Type B pancreatic cell (in vitro differentiated cells): ENCODE results near the gene TMEM132D. TPM values are rescaled to one million over a fixed set of nuclear protein-coding genes. Genes with fewer than 3 reads are reported as not detected.

ENCODE experiments used
- DNase-seq: peaks from one replicate; pipeline ENCODE4 v3.0.0; 2021; ENCODE audit warnings: mixed read lengths; ENCODE audit not compliant: unreplicated experiment; ENCODE audit errors: extremely low spot score
- H3K27ac Mint-ChIP-seq: 2 replicates; pipeline ENCODE4 v1.8.0; 2021; ENCODE audit warnings: mild to moderate bottlenecking, mixed read lengths
- H3K27me3 Mint-ChIP-seq: 2 replicates; pipeline ENCODE4 v1.8.0; 2021; ENCODE audit warnings: mixed read lengths
- H3K36me3 Mint-ChIP-seq: 2 replicates; pipeline ENCODE4 v1.8.0; 2021; ENCODE audit warnings: mixed read lengths
- H3K4me1 Mint-ChIP-seq: one replicate; pipeline ENCODE4 v1.8.0; 2021; ENCODE audit warnings: mixed read lengths; ENCODE audit not compliant: unreplicated experiment
- H3K4me3 Mint-ChIP-seq: 2 replicates; pipeline ENCODE4 v1.8.0; 2021; ENCODE audit warnings: mild to moderate bottlenecking, mixed read lengths
- H3K9me3 Mint-ChIP-seq: 2 replicates; pipeline ENCODE4 v1.8.0; 2021; ENCODE audit warnings: mixed read lengths
- total RNA-seq: library from RNA; stranded (reverse); gene quantifications from 2 replicates; pipeline ENCODE4 v1.2.1, GENCODE V29; 2021; ENCODE audit warnings: low replicate concordance
- TF ChIP-seq, protein P1 (sequence below): fragments of 200-600 bp; sonication (generic); conservative IDR thresholded peaks from 2 replicates; pipeline ENCODE4 v1.5.0; 2021; ENCODE audit warnings: antibody characterized with exemption, mild to moderate bottlenecking

The TMEM132D gene
- total RNA-seq, 1 donor from 2014 or later, result 1.8 TPM

DNA sequence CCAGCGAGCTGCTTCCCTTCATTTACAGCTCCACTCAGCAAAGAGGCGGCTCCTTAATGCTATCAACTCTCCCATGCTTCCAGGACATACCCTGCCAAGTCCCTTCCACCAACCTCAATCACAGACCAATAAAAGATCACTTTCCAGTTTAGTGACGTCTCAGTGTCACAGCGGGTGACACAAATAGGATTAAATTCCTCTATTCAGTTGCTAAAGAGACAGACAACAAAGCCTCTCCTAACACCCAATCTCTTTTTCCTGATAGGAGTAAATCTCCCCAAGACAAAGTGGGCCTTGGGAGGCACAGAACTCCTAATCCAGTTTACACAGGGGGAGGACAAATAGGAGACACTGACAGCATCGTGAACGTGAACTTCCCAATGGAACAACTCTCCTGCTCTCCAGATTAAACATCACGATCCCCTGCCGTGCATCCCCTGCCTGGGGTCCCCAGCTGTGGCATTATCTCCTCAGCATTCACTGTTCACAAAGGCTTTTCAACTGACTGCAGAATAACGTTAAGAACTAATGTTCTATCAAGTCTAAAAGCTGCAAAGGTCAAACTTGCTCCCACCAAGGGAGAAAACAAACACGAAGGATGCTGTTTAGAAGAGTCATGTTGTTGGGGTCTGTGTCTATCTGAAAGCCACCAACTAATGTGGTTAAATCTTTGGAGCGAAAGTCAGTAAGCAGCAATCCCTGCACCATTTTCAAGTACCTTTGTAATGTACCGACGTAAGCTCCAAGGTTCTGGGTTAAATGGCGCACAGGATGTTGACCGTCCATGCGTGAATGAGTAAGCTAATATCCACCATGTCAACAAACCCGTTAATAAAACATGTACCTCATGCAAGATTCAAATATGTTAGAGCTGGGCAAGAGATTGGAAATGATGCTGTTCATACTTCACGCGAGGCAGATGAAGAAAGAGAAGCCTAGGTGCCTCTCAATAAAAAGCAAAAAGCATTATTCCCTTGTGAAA, 31.5 kb downstream of the TMEM132D start:
- TF ChIP-seq, protein P1, sequence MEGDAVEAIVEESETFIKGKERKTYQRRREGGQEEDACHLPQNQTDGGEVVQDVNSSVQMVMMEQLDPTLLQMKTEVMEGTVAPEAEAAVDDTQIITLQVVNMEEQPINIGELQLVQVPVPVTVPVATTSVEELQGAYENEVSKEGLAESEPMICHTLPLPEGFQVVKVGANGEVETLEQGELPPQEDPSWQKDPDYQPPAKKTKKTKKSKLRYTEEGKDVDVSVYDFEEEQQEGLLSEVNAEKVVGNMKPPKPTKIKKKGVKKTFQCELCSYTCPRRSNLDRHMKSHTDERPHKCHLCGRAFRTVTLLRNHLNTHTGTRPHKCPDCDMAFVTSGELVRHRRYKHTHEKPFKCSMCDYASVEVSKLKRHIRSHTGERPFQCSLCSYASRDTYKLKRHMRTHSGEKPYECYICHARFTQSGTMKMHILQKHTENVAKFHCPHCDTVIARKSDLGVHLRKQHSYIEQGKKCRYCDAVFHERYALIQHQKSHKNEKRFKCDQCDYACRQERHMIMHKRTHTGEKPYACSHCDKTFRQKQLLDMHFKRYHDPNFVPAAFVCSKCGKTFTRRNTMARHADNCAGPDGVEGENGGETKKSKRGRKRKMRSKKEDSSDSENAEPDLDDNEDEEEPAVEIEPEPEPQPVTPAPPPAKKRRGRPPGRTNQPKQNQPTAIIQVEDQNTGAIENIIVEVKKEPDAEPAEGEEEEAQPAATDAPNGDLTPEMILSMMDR, result no peak
- DNase-seq, result no peak
- no peaks in the 10 kb centered on the region for H3K36me3 Mint-ChIP-seq
- no peak overlapping the region for H3K4me3 Mint-ChIP-seq
- H3K27ac Mint-ChIP-seq, result no peak overlapping the region
- peaks cover 3% of the 10 kb centered on the region for H3K9me3 Mint-ChIP-seq
- peaks cover 1% of the 10 kb centered on the region for H3K4me1 Mint-ChIP-seq
- peaks cover 60% of the 10 kb centered on the region for H3K27me3 Mint-ChIP-seq

DNA sequence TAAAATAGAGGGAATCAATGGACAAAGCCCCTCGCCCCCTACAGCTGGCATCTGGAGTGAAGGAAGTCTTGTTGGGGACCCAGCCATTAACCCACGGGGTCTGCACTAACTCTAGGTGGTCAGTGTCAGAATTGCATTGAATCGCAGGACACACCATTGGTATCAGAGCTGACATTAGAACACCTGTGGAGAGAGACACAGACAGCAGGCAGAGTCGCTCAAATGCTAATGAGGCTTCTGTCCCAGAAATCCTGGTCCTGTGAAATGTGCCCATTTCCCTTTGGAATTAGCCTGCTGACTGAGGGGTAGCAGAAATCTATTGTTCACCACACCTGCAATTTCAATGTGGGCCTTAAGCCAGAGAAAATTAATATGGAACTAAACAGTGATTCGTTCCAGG, 33.0 kb downstream of the TMEM132D start:
- no peak for DNase-seq
- peaks cover 3% of the 10 kb centered on the region for H3K9me3 Mint-ChIP-seq
- peaks cover 55% of the 10 kb centered on the region for H3K27me3 Mint-ChIP-seq
- H3K27ac Mint-ChIP-seq, result no peak overlapping the region
- H3K36me3 Mint-ChIP-seq, result no peaks in the 10 kb centered on the region
- H3K4me1 Mint-ChIP-seq, result no peaks in the 10 kb centered on the region
- TF ChIP-seq, protein P1, result no peak
- H3K4me3 Mint-ChIP-seq, result no peak overlapping the region

DNA sequence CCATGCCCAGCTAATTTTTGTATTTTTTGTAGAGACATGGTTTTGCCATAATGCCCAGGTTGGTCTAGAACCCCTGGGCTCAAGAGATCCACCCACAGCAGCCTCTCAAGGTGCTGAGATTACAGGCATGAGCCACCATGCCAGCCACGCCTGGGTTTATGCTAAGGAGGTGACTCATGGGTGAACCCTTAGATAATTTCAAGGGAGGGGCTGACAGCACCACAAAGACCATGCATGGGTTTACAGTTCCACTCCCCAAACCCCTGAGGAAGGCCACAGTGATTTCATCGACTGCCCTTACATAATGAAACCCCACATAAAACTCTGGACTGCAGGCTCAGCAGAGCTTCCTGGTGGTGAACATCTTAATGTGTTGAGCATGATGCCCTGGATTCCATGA, 33.7 kb downstream of the TMEM132D start:
- Mint-ChIP-seq H3K4me1 (no peaks in the 10 kb centered on the region), H3K27ac (no peak overlapping the region), H3K27me3 (peaks cover 55% of the 10 kb centered on the region), H3K4me3 (no peak overlapping the region), H3K9me3 (peaks cover 3% of the 10 kb centered on the region), H3K36me3 (no peaks in the 10 kb centered on the region)
- DNase-seq, result no peak
- TF ChIP-seq, protein P1, result no peak

DNA sequence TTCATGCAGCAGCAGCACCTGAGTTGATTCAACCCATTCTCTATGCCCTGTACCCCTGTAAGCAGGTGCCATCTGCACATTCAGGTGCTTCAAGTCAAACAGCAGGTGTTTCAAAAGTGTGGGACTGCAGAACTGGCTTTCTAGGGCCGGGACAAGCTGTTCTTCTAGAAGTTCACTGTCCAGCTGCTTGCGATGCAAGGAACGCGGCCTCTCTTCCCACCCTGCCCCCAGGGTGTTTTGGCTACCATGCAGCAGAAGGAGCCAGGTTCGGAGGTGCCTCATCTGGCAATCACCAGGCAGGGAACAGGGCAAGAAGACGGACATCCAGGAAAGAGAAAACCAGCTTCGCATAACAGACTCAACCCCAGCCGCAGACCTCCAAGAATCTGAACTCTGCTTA, 35.2 kb downstream of the TMEM132D start:
- peaks cover 50% of the 10 kb centered on the region for H3K27me3 Mint-ChIP-seq
- peaks cover 3% of the 10 kb centered on the region for H3K9me3 Mint-ChIP-seq
- H3K4me1 Mint-ChIP-seq, result no peaks in the 10 kb centered on the region

DNA sequence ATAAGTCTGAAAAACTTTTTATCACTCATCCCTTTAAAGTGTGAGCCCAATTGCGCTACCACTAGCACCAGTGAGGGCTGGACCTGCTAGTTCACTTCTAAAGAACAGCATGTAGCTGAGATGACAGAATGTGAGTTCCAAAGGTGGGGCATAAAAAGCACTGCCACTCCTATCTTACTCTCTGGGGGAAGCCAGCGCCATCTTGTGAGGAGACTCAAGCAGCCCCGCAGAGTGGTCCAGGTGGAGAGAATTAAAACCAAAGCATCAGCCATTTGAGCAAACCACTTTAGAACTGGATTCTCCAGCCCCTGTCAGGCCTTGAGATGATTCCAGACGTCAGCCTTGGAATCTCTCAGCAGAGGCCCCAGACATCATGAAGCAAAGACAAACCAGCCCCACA, 39.9 kb downstream of the TMEM132D start:
- DNase-seq, result no peak
- TF ChIP-seq, protein P1, result no peak
- H3K4me1 Mint-ChIP-seq, result no peaks in the 10 kb centered on the region
- H3K4me3 Mint-ChIP-seq, result no peak overlapping the region
- H3K27me3 Mint-ChIP-seq, result peaks cover 30% of the 10 kb centered on the region
- H3K36me3 Mint-ChIP-seq, result no peaks in the 10 kb centered on the region
- no peak overlapping the region for H3K27ac Mint-ChIP-seq
- H3K9me3 Mint-ChIP-seq, result no peaks in the 10 kb centered on the region

More for the DNA sequence above, 35.2 kb downstream of the TMEM132D start:
- no peak for DNase-seq
- H3K4me3 Mint-ChIP-seq, result no peak overlapping the region
- no peak overlapping the region for H3K27ac Mint-ChIP-seq
- TF ChIP-seq, protein P1, result no peak
- H3K36me3 Mint-ChIP-seq, result no peaks in the 10 kb centered on the region
